ENCODE data around the gene CAMTA1.

GRCh38 chr1:7225711-7226505 lies 440.7 kb downstream of the CAMTA1 start:
- TF ChIP-seq TAF1 (IDR thresholded peaks at IDR 0.05; ENCODE audit: borderline replicate concordance, low read depth, low read length) (no peak), CTCF (IDR thresholded peaks at IDR 0.05) (no peak), POLR2AphosphoS5 (IDR thresholded peaks at IDR 0.05; ENCODE audit: low read depth, low read length) (no peak), EP300 (IDR thresholded peaks at IDR 0.05; ENCODE audit: borderline replicate concordance in 1 of 2, low read depth in 1 of 2, low read length in 1 of 2) (no peak), MEF2A (IDR thresholded peaks at IDR 0.05; ENCODE audit: borderline replicate concordance, low read depth) (no peak), RFX5 (IDR thresholded peaks at IDR 0.05; ENCODE audit: low read length) (no peak), REST (IDR thresholded peaks at IDR 0.05; ENCODE audit: low read depth, low read length) (no peak), RAD21 (IDR thresholded peaks at IDR 0.05; ENCODE audit: low read length) (no peak), MAX (IDR thresholded peaks at IDR 0.05; ENCODE audit: low read depth) (no peak), USF2 (IDR thresholded peaks at IDR 0.05; ENCODE audit: borderline replicate concordance, low read depth, low read length) (no peak), SIN3A (IDR thresholded peaks at IDR 0.05; ENCODE audit: borderline replicate concordance, low read depth, low read length) (no peak), RCOR1 (IDR thresholded peaks at IDR 0.05; ENCODE audit: low read length) (no peak)
